Naive thymus-derived CD4-positive, alpha-beta T cell (primary cell): ENCODE data around the gene SRPK2. TPM values are rescaled to one million over a fixed set of nuclear protein-coding genes. Genes with fewer than 3 reads are reported as not detected.

Experiments used
- ATAC-seq: fragments of 150-1000 bp; cut with Tn5 transposase; 2 replicates; pipeline ENCODE4 v1.10.0; 2021; ENCODE audit warnings: mild to moderate bottlenecking, moderate library complexity
- CTCF ChIA-PET: fragments of 350-600 bp; sonication (Branson Sonifier 250); formaldehyde crosslinking; loops from one replicate; lab custom pipeline; 2021; ENCODE audit warnings: antibody characterized with exemption; lab: Charles Lee
- POLR2A ChIA-PET: fragments of 350-600 bp; sonication (Branson Sonifier 250); formaldehyde crosslinking; loops from one replicate; lab custom pipeline; 2021; ENCODE audit warnings: antibody characterized with exemption, inconsistent platforms; lab: Charles Lee
- DNase-seq, 9 donors: peaks; one replicate each; pipeline versions ENCODE4 v3.0.0 to v3.0.0-alpha.2; 2020 to 2022; ENCODE audit warnings: mixed read lengths in 1 of 9
- H3K27ac ChIP-seq: one replicate; pipeline ENCODE4 v1.7.0; 2013; ENCODE audit warnings: mild to moderate bottlenecking, low read depth, low read length, moderate library complexity
- H3K27me3 ChIP-seq, 2 donors: one replicate each; pipeline ENCODE4 v1.7.0; 2013; ENCODE audit warnings: low read length in 2 of 2, mild to moderate bottlenecking in 2 of 2, moderate library complexity in 2 of 2; ENCODE audit not compliant: control insufficient read depth in 2 of 2, insufficient read depth in 2 of 2
- H3K36me3 ChIP-seq, 3 experiments: 1 replicate in 2 of 3; 2 replicates in 1 of 3; pipeline ENCODE4 v1.7.0; 2013; ENCODE audit warnings: low read length in 3 of 3, mild to moderate bottlenecking in 3 of 3, moderate library complexity in 1 of 3; ENCODE audit not compliant: insufficient read depth in 3 of 3, control insufficient read depth in 2 of 3
- H3K4me1 ChIP-seq, 2 donors: one replicate each; pipeline ENCODE4 v1.7.0; 2013; ENCODE audit warnings: low read length in 2 of 2, mild to moderate bottlenecking in 2 of 2, moderate library complexity in 1 of 2; ENCODE audit not compliant: control insufficient read depth in 2 of 2, insufficient read depth in 2 of 2
- H3K4me3 ChIP-seq: 2 replicates; pipeline ENCODE4 v1.7.0; 2013; ENCODE audit warnings: mild to moderate bottlenecking, low read length
- H3K9me3 ChIP-seq, 3 experiments: 1 replicate in 2 of 3; 2 replicates in 1 of 3; pipeline ENCODE4 v1.7.0; 2013; ENCODE audit warnings: low read length in 3 of 3; ENCODE audit not compliant: control insufficient read depth in 2 of 3
- H3K27ac Mint-ChIP-seq, 9 donors: one replicate each; pipeline ENCODE4 v1.8.0; 2020 to 2022; ENCODE audit warnings: mixed read lengths in 9 of 9, mild to moderate bottlenecking in 8 of 9, moderate library complexity in 5 of 9, inconsistent platforms in 2 of 9
- H3K27me3 Mint-ChIP-seq, 5 donors: one replicate each; pipeline ENCODE4 v1.8.0; 2021 to 2022; ENCODE audit warnings: mixed read lengths in 5 of 5, mild to moderate bottlenecking in 1 of 5
- H3K36me3 Mint-ChIP-seq, 5 donors: one replicate each; pipeline ENCODE4 v1.8.0; 2020 to 2022; ENCODE audit warnings: mixed read lengths in 5 of 5, mild to moderate bottlenecking in 3 of 5, inconsistent platforms in 1 of 5
- H3K4me1 Mint-ChIP-seq, 7 donors: one replicate each; pipeline ENCODE4 v1.8.0; 2020 to 2022; ENCODE audit warnings: mixed read lengths in 7 of 7, mild to moderate bottlenecking in 3 of 7, inconsistent platforms in 1 of 7
- H3K4me3 Mint-ChIP-seq, 10 donors: one replicate each; pipeline ENCODE4 v1.8.0; 2020 to 2022; ENCODE audit warnings: mild to moderate bottlenecking in 10 of 10, mixed read lengths in 10 of 10, moderate library complexity in 6 of 10, inconsistent platforms in 2 of 10
- H3K9me3 Mint-ChIP-seq, 11 donors: one replicate each; pipeline ENCODE4 v1.8.0; 2020 to 2022; ENCODE audit warnings: mixed read lengths in 11 of 11, mild to moderate bottlenecking in 4 of 11, inconsistent platforms in 1 of 11, moderate library complexity in 1 of 11
- intact Hi-C, 2 donors: fragments of 100-400 bp; cut with micrococcal nuclease; formaldehyde crosslinking; loops; one replicate each; pipeline ENCODE4 v1.15.1; 2023
- polyA plus RNA-seq, 2 donors: library from polyadenylated mRNA; unstranded; fragments of 300-500 nt; fragmentation: Illumina TruSeq; gene quantifications; one replicate each; pipeline ENCODE4 v1.2.3, GENCODE V29; 2021
- total RNA-seq, 6 experiments: library from RNA in 5 of 6; stranded (reverse) in 5 of 6; gene quantifications; 1 replicate in 5 of 6; 2 replicates in 1 of 6; pipeline ENCODE4 v1.2.3 and lab custom pipeline; 2021 to 2026

The SRPK2 gene
- total and polyA plus RNA-seq, 7 experiments from 2014 or later, result 40.2 to 56.7 (median 46.8) TPM

DNA sequence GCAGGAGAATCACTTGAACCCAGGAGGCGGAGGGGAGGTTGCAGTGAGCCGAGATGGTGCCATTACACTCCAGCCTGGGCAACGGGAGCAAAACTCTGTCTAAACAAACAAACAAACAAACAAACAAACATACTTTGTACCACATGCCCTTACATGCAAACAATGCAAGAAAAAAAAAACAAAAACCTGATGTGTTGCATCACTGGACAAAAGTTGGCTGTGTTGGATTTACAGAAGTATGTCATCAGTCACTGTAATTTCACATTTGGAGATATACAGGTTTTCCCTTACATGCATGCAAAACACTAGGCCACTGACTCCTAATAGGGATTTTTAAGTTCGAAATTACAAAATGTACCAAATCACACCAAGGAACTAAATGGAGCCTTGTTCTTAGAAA, 138.5 kb downstream of the SRPK2 start:
- ChIA-PET CTCF (no interaction called here), POLR2A (no interaction called here)
- H3K4me1 Mint-ChIP-seq, result peaks cover 22 to 53% (median 44%) of the 10 kb centered on the region in 7 donors
- H3K27ac Mint-ChIP-seq, result no peak overlapping the region
- no peak overlapping the region for H3K27ac ChIP-seq
- H3K36me3 Mint-ChIP-seq, result peaks cover 0 to 12% (median 0%) of the 10 kb centered on the region in 5 donors
- no peaks in the 10 kb centered on the region for H3K9me3 Mint-ChIP-seq
- ATAC-seq (no peak), DNase-seq (no peak)
- no peak overlapping the region for H3K4me3 ChIP-seq
- H3K4me1 ChIP-seq, result no peaks in the 10 kb centered on the region
- intact Hi-C loops, result no loop called here
- no peaks in the 10 kb centered on the region for H3K9me3 ChIP-seq
- H3K27me3 Mint-ChIP-seq, result no peaks in the 10 kb centered on the region
- no peaks in the 10 kb centered on the region for H3K36me3 ChIP-seq
- H3K27me3 ChIP-seq, result no peaks in the 10 kb centered on the region
- H3K4me3 Mint-ChIP-seq, result no peak overlapping the region

DNA sequence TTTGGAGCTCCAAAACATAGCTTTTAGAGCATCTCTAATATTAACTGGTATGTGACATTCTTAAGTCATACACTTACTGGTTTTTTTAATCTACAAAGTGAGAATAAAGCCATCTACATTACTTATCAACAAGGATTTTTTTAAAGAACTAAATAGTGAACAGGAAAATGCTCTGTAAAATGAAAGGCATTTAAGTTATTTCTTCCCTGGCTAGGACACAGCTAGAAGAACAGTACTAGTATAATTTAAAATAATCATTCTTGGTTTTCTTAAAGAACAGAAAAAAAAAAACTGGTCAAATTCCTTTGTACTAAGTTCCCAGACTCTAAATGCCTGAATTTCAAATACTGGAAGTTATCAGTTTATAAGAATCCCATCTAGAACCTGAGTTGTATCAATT, 139.5 kb downstream of the SRPK2 start:
- no peaks in the 10 kb centered on the region for H3K36me3 ChIP-seq
- peaks cover 0 to 10% (median 0%) of the 10 kb centered on the region in 5 donors for H3K36me3 Mint-ChIP-seq
- H3K9me3 Mint-ChIP-seq, result no peaks in the 10 kb centered on the region
- H3K4me3 Mint-ChIP-seq, result no peak overlapping the region
- no peak overlapping the region for H3K27ac ChIP-seq
- H3K4me1 ChIP-seq, result no peaks in the 10 kb centered on the region
- H3K27me3 ChIP-seq, result no peaks in the 10 kb centered on the region
- peaks cover 22 to 49% (median 42%) of the 10 kb centered on the region in 7 donors for H3K4me1 Mint-ChIP-seq
- POLR2A ChIA-PET, result interaction anchor here (0.6 kb wide), 1 partner anchor 209 kb away, joined by 3 read pairs; no protein-coding TSS in a partner anchor
- DNase-seq, result no peak
- H3K9me3 ChIP-seq, result no peaks in the 10 kb centered on the region
- no peak overlapping the region for H3K27ac Mint-ChIP-seq
- intact Hi-C loops, result no loop called here
- CTCF ChIA-PET, result interaction anchor here (0.6 kb wide), 1 partner anchor 124 kb away, joined by 3 read pairs; no protein-coding TSS in a partner anchor
- no peaks in the 10 kb centered on the region for H3K27me3 Mint-ChIP-seq
- no peak overlapping the region for H3K4me3 ChIP-seq
- no peak for ATAC-seq

GRCh38 chr7:105246679-105247078, 142.0 kb downstream of the SRPK2 start:
- Mint-ChIP-seq H3K27me3 (no peaks in the 10 kb centered on the region), H3K9me3 (no peaks in the 10 kb centered on the region), H3K4me3 (no peak overlapping the region), H3K4me1 (peaks cover 10 to 49% (median 36%) of the 10 kb centered on the region in 7 donors), H3K27ac (no peak overlapping the region), H3K36me3 (peaks cover 2 to 9% (median 5%) of the 10 kb centered on the region in 5 donors)
- no peak overlapping the region for H3K27ac ChIP-seq
- no peaks in the 10 kb centered on the region for H3K36me3 ChIP-seq
- H3K4me1 ChIP-seq, result no peaks in the 10 kb centered on the region
- ATAC-seq (no peak), DNase-seq (no peak)
- CTCF ChIA-PET, result no interaction called here
- no peaks in the 10 kb centered on the region for H3K27me3 ChIP-seq
- H3K4me3 ChIP-seq, result no peak overlapping the region
- POLR2A ChIA-PET, result interaction anchor here (0.6 kb wide), 1 partner anchor 266 kb away, joined by 3 read pairs; no protein-coding TSS in a partner anchor
- H3K9me3 ChIP-seq, result no peaks in the 10 kb centered on the region
- intact Hi-C loops, result no loop called here

GRCh38 chr7:105246256-105246655, 142.5 kb downstream of the SRPK2 start:
- Mint-ChIP-seq H3K4me1 (peaks cover 7 to 49% (median 37%) of the 10 kb centered on the region in 7 donors), H3K4me3 (no peak overlapping the region), H3K9me3 (no peaks in the 10 kb centered on the region), H3K36me3 (peaks cover 4 to 9% (median 5%) of the 10 kb centered on the region in 5 donors), H3K27me3 (no peaks in the 10 kb centered on the region), H3K27ac (no peak overlapping the region)
- ChIA-PET CTCF (no interaction called here), POLR2A (interaction anchor here (0.6 kb wide), 1 partner anchor 265 kb away, joined by 3 read pairs; no protein-coding TSS in a partner anchor)
- Histone ChIP-seq H3K4me3 (no peak overlapping the region), H3K27ac (no peak overlapping the region), H3K9me3 (no peaks in the 10 kb centered on the region), H3K36me3 (no peaks in the 10 kb centered on the region), H3K4me1 (no peaks in the 10 kb centered on the region), H3K27me3 (no peaks in the 10 kb centered on the region)
- intact Hi-C loops, result no loop called here
- DNase-seq, result no peak
- ATAC-seq, result no peak

GRCh38 chr7:105245398-105246114, 143.2 kb downstream of the SRPK2 start:
- no peak overlapping the region for H3K27ac ChIP-seq
- DNase-seq (no peak), ATAC-seq (no peak)
- no peaks in the 10 kb centered on the region for H3K27me3 ChIP-seq
- no peaks in the 10 kb centered on the region for H3K36me3 ChIP-seq
- no peak overlapping the region for H3K4me3 ChIP-seq
- intact Hi-C loops, result no loop called here
- H3K4me1 Mint-ChIP-seq, result peaks cover under 1 to 49% (median 37%) of the 10 kb centered on the region in 7 donors
- H3K9me3 ChIP-seq, result no peaks in the 10 kb centered on the region
- no peak overlapping the region for H3K27ac Mint-ChIP-seq
- H3K4me1 ChIP-seq, result no peaks in the 10 kb centered on the region
- H3K27me3 Mint-ChIP-seq, result no peaks in the 10 kb centered on the region
- ChIA-PET CTCF (no interaction called here), POLR2A (no interaction called here)
- H3K9me3 Mint-ChIP-seq, result no peaks in the 10 kb centered on the region
- H3K4me3 Mint-ChIP-seq, result no peak overlapping the region
- H3K36me3 Mint-ChIP-seq, result peaks cover 4 to 9% (median 5%) of the 10 kb centered on the region in 5 donors

DNA sequence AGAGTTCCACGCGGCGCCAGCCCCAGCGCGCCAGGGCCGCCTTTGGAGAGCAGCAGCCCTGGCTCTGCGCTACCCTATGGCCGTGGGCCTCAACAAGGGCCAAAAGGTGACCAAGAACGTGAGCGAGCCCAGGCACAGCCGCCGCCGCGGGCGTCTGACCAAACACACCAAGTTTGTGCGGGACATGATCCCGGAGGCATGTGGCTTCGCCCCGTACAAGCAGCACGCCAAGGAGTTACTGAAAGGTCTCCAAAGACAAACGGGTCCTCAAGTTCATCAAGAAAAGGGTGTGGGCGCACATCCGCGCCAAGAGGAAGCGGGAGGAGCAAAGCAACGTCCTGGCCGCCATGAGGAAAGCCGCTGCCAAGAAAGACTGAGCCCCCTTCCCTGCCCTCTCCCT, 144.1 kb downstream of the SRPK2 start:
- Mint-ChIP-seq H3K9me3 (no peaks in the 10 kb centered on the region), H3K4me3 (no peak overlapping the region), H3K4me1 (peaks cover 0 to 58% (median 41%) of the 10 kb centered on the region in 7 donors), H3K36me3 (peaks cover 4 to 9% (median 5%) of the 10 kb centered on the region in 5 donors), H3K27ac (no peak overlapping the region), H3K27me3 (no peaks in the 10 kb centered on the region)
- Histone ChIP-seq H3K4me1 (no peaks in the 10 kb centered on the region), H3K27me3 (no peaks in the 10 kb centered on the region), H3K27ac (no peak overlapping the region), H3K4me3 (no peak overlapping the region), H3K9me3 (no peaks in the 10 kb centered on the region), H3K36me3 (no peaks in the 10 kb centered on the region)
- intact Hi-C loops, result no loop called here
- CTCF ChIA-PET, result no interaction called here
- DNase-seq (no peak), ATAC-seq (no peak)
- POLR2A ChIA-PET, result no interaction called here
